ENCODE measurements around the gene USP38. TPM values are rescaled to one million over a fixed set of nuclear protein-coding genes. Genes with fewer than 3 reads are reported as not detected.
"Not testable (repeated sequence)": the region's sequence is repeated elsewhere in the genome, so short reads cannot be mapped to it uniquely, and the experiment has no call there.

USP38 gene
- total and polyA plus RNA-seq, 2 of the 4 experiments (the other 2 are of a cell fraction) = 5.5 to 17.0 TPM

GRCh38 chr4:143234153-143234552, 49.4 kb downstream of the USP38 start:
- CTCF ChIA-PET = no interaction called here
- Histone ChIP-seq H3K18ac (ENCODE audit: low read depth, low read length) (no peak overlapping the region), H3K4me3 (ENCODE audit: insufficient read depth, low read depth, low read length) (no peak overlapping the region), H2BK15ac (ENCODE audit: low read depth, low read length) (no peak overlapping the region), H3K36me3 (ENCODE audit: control insufficient read depth, insufficient read depth, low read length) (no peaks in the 10 kb centered on the region), H3K14ac (replicated peaks; ENCODE audit: low read depth, low read length) (no peak overlapping the region), H3K4ac (ENCODE audit: low read depth, low read length) (no peak overlapping the region), H3K27me3 (ENCODE audit: control insufficient read depth, insufficient read depth, low read length) (no peaks in the 10 kb centered on the region), H3K27ac (ENCODE audit: insufficient read depth, low read length) (no peak overlapping the region), H2BK5ac (ENCODE audit: low read depth, low read length, poor library complexity, severe bottlenecking) (peak overlapping the region; percentile 57), H3K9ac (ENCODE audit: low read depth, low read length) (no peak overlapping the region), H3K9me1 (ENCODE audit: insufficient read depth, low read length) (0 out of 2 replicates have a peak, but pooled peaks cover 3% of the 10 kb centered on the region), H3K4me1 (ENCODE audit: control insufficient read depth, insufficient read depth, low read length) (peaks cover 3% of the 10 kb centered on the region), H2BK20ac (ENCODE audit: low read depth, low read length) (no peak overlapping the region), H3K56ac (ENCODE audit: extremely low read depth, insufficient read depth, low read length) (no peak overlapping the region), H4K8ac (ENCODE audit: low read depth in 2 of 2, low read length in 2 of 2) (no peak overlapping the region), H3K4me2 (ENCODE audit: low read depth, low read length) (no peak overlapping the region), H2AFZ (replicated peaks; ENCODE audit: low read length, poor library complexity) (no peak overlapping the region), H3K9me3 (ENCODE audit: control insufficient read depth, insufficient read depth, low read length) (no peaks in the 10 kb centered on the region), H2AK5ac (ENCODE audit: low read depth, low read length) (no peak overlapping the region), H4K91ac (ENCODE audit: insufficient read depth, low read depth, low read length) (no peak overlapping the region), H4K5ac (ENCODE audit: low read depth, low read length) (no peak overlapping the region), H4K20me1 (ENCODE audit: insufficient read depth, low read length) (no peaks in the 10 kb centered on the region), H2BK120ac (ENCODE audit: low read depth, low read length) (no peak overlapping the region), H2AK9ac (replicated peaks; ENCODE audit: low read depth, low read length, poor library complexity) (no peak overlapping the region), H3K79me1 (ENCODE audit: low read depth in 1 of 2, low read length in 2 of 2) (no peaks in the 10 kb centered on the region), H3K23ac (ENCODE audit: low read depth, low read length) (no peak overlapping the region)
- in situ Hi-C loops (cut with MboI; ENCODE audit: low sequenced_read_pairs) = no loop called here
- peak; percentile 95 for ATAC-seq (ENCODE audit: low read depth)
- DNase-seq = peak; percentile 61
- no CpG with 5 or more reads among the region's 1 CpG for WGBS, 2 experiments (ENCODE audit: extremely low coverage in 2 of 2, insufficient read length in 1 of 2)
- no peak for TF ChIP-seq NFE2L2 (IDR thresholded peaks at IDR 0.05; ENCODE audit: low read depth, low read length)
- no peak for TF ChIP-seq CEBPB (IDR thresholded peaks at IDR 0.05; ENCODE audit: low read depth, low read length)
- TF ChIP-seq BHLHE40 (IDR thresholded peaks at IDR 0.05; ENCODE audit: low read depth, low read length) = no peak
- TF ChIP-seq SMC3 (IDR thresholded peaks at IDR 0.05; ENCODE audit: low read depth, low read length) = no peak
- dilution Hi-C loops (cut with HindIII; ENCODE audit: low sequenced_read_pairs, unreplicated experiment) = no loop called here
- no TSS peak for BruUV-seq (replicated peaks)
- intact Hi-C loops (cut with micrococcal nuclease) = loop anchor here (1.0 kb wide), 1 partner anchor 44 kb away; no protein-coding TSS in a partner anchor
- POLR2A ChIA-PET (ENCODE audit: unreplicated experiment) = no interaction called here

DNA sequence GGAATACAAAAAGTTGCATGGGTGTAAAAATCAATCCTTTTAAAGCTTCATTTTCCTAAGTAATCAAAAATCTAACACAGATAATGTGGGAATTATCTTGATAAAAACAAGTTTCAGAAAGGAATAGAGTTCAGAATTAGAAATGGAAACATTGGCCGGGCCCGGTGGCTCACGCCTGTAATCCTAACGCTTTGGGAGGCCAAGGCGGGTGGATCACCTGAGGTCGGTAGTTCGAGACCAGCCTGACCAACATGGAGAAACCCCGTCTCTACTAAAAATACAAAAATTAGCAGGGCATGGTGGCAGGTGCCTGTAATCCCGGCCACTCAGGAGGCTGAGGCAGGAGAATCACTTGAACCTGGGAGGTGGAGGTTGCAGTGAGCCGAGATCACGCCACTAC, 52.5 kb downstream of the USP38 start:
- H3K4me3 ChIP-seq (ENCODE audit: insufficient read depth, low read depth, low read length); H4K20me1 ChIP-seq (ENCODE audit: insufficient read depth, low read length); H3K27ac ChIP-seq (ENCODE audit: insufficient read depth, low read length); H4K91ac ChIP-seq (ENCODE audit: insufficient read depth, low read depth, low read length); DNase-seq; H3K9me1 ChIP-seq (ENCODE audit: insufficient read depth, low read length); ATAC-seq (ENCODE audit: low read depth); H3K18ac ChIP-seq (ENCODE audit: low read depth, low read length); H3K9ac ChIP-seq (ENCODE audit: low read depth, low read length); POLR2A ChIA-PET (ENCODE audit: unreplicated experiment); intact Hi-C loops (cut with micrococcal nuclease); H2BK5ac ChIP-seq (ENCODE audit: low read depth, low read length, poor library complexity, severe bottlenecking); H2BK15ac ChIP-seq (ENCODE audit: low read depth, low read length); H3K4ac ChIP-seq (ENCODE audit: low read depth, low read length); H2AK9ac ChIP-seq (replicated peaks; ENCODE audit: low read depth, low read length, poor library complexity); dilution Hi-C loops (cut with HindIII; ENCODE audit: low sequenced_read_pairs, unreplicated experiment); H2AK5ac ChIP-seq (ENCODE audit: low read depth, low read length); H4K5ac ChIP-seq (ENCODE audit: low read depth, low read length); H3K4me2 ChIP-seq (ENCODE audit: low read depth, low read length); H2AFZ ChIP-seq (replicated peaks; ENCODE audit: low read length, poor library complexity); in situ Hi-C loops (cut with MboI; ENCODE audit: low sequenced_read_pairs); BruUV-seq (replicated peaks); H2BK120ac ChIP-seq (ENCODE audit: low read depth, low read length); H3K27me3 ChIP-seq (ENCODE audit: control insufficient read depth, insufficient read depth, low read length); H3K4me1 ChIP-seq (ENCODE audit: control insufficient read depth, insufficient read depth, low read length); H3K14ac ChIP-seq (replicated peaks; ENCODE audit: low read depth, low read length); H3K9me3 ChIP-seq (ENCODE audit: control insufficient read depth, insufficient read depth, low read length); H3K36me3 ChIP-seq (ENCODE audit: control insufficient read depth, insufficient read depth, low read length); H4K8ac ChIP-seq (ENCODE audit: low read depth in 2 of 2, low read length in 2 of 2); H3K79me1 ChIP-seq (ENCODE audit: low read depth in 1 of 2, low read length in 2 of 2); H3K56ac ChIP-seq (ENCODE audit: extremely low read depth, insufficient read depth, low read length); H3K23ac ChIP-seq (ENCODE audit: low read depth, low read length); H2BK20ac ChIP-seq (ENCODE audit: low read depth, low read length): not testable (repeated sequence)
- 86% methylated on average over 2 of the region's 11 CpGs; no CpG with 5 or more reads in 1 of the 2 experiments for WGBS, 2 experiments (ENCODE audit: extremely low coverage in 2 of 2, insufficient read length in 1 of 2)
- CTCF ChIA-PET = interaction anchor here (0.7 kb wide), 1 partner anchor 18 kb away, joined by 3 read pairs; no protein-coding TSS in a partner anchor

Data from IMR-90 (cell line).